Vagina (tissue), 2 donors: Measurements from ENCODE around the gene CAMSAP2.

ENCODE experiments used
- CTCF ChIP-seq, 3 experiments: fragments of 450-650 bp in 2 of 3; fragments of 200-600 bp in 1 of 3; sonication (generic) in 1 of 3; IDR thresholded peaks; one replicate each; pipeline ENCODE4 v1.5.1; 2017 to 2019; ENCODE audit warnings: antibody characterized with exemption in 3 of 3, mild to moderate bottlenecking in 2 of 3, moderate library complexity in 2 of 3
- POLR2A ChIP-seq, 2 donors: fragments of 450-650 bp; IDR thresholded peaks; one replicate each; pipeline ENCODE4 v1.6.1; 2017; ENCODE audit warnings: antibody characterized with exemption in 2 of 2, mild to moderate bottlenecking in 2 of 2, moderate library complexity in 2 of 2

DNA sequence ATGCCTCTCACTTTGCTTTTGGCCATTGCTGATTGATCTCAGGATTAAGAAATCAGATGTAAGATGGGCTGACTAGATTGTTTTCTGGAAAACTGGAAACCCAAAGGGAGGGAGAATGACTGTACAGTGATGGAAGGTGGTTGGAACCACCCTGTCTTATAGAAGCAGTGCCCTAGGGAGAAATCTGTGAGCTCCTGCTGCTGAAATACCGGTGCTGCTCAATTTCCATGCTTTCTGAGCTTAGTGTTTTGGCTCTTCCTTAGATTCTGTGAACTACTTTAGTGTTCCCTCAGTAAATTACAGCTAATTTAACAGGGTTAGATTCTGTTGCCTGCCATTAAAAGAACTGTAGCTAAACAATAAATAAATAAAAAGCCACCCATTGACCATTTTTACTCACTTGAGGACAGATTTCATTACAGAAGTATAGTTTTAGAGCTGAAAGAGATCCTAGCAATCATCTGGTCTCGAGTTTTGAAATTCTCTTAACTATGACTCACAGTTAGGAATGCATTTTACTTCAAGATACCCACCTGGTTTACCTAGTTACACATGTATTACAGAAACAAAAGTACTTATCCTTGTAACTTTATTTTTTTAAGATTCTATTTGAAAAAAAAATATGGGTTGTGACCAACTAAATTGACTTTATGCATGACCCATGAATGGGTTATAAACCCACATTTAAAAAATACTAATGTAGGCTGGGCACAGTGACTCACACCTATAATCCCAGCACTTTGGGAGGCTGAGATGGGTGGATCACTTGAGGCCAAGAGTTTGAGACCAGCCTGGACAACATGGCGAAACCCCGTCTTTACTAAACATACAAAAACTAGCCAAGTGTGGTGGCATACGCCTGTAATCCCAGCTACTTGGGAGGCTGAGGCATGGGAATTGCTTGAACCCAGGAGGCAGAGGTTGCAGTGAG is 33.2 kb downstream of the CAMSAP2 start:
- TF ChIP-seq POLR2A (IDR thresholded peaks at IDR 0.05) (no peak), CTCF (IDR thresholded peaks at IDR 0.05) (no peak)
